Rectal smooth muscle tissue (tissue), 1 donor: ENCODE measurements around the gene CDKL5.

Experiments used
- H3K27ac ChIP-seq: one replicate; pipeline ENCODE4 v1.7.0; 2013; ENCODE audit warnings: low read depth, low read length, inconsistent platforms
- H3K27me3 ChIP-seq: one replicate; pipeline ENCODE4 v1.7.0; 2013; ENCODE audit warnings: low read length; ENCODE audit not compliant: control insufficient read depth, insufficient read depth
- H3K36me3 ChIP-seq: one replicate; pipeline ENCODE4 v1.7.0; 2013; ENCODE audit warnings: low read length; ENCODE audit not compliant: control insufficient read depth, insufficient read depth
- H3K4me1 ChIP-seq: one replicate; pipeline ENCODE4 v1.7.0; 2013; ENCODE audit warnings: low read length; ENCODE audit not compliant: control insufficient read depth, insufficient read depth
- H3K4me3 ChIP-seq: one replicate; pipeline ENCODE4 v1.7.0; 2013; ENCODE audit warnings: low read length
- H3K9ac ChIP-seq: one replicate; pipeline ENCODE4 v1.7.0; 2013; ENCODE audit warnings: low read length

CDKL5 gene

DNA sequence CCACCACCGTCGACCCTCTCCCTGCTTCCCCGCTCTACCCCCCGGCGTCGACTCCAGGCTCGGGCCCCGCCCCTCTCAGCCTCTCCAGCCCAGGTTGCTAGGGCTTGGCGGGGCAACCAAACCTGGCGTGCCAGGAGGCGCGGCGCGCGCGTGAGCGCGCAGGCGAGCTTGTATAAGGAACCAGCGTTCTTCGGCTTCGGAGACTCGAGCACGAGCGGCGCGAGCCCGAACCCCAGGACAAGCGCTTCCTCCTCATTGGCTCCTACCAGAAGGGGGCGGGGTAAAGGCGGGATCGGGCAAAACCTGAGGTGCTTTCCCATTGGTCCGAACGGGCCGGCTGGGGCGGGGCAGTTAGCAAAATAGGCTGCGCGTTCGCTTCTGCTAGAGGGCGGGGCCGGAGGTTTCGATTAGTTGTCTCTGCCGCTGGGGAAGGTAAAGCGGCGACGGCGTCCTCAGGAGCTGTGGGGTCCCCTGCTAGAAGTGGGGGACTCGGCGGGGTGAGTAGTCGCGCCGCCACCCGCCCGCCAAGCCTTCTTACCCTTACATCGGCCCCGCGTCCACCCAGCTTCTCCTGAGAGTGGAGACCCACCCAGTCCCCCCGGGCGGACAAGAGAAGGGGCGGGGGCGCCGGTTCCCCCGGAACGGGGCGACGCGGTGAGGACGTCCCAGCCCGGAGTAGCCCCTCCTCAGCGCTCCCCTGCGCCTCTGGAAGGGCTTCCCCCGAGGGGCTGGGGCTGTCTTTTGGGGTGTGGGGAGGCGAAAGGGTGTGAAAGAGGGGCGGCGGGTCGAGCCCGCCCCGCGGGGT lies at the start of gene CDKL5:
Gene CDKL5 (plus strand): TSS at position 410 of the 805 bp plus-strand sequence. CDS start 81,489 bp downstream, outside the sequence.
- peak within 1 kb of the TSS; percentile 64 for H3K27ac ChIP-seq
- H3K4me3 ChIP-seq, result peak within 1 kb of the TSS; percentile 75
- no peaks in the 10 kb centered on the region for H3K27me3 ChIP-seq
- no peak within 1 kb of the TSS for H3K9ac ChIP-seq
- H3K36me3 ChIP-seq, result no peaks in the 10 kb centered on the region
- H3K4me1 ChIP-seq, result no peaks in the 10 kb centered on the region

DNA sequence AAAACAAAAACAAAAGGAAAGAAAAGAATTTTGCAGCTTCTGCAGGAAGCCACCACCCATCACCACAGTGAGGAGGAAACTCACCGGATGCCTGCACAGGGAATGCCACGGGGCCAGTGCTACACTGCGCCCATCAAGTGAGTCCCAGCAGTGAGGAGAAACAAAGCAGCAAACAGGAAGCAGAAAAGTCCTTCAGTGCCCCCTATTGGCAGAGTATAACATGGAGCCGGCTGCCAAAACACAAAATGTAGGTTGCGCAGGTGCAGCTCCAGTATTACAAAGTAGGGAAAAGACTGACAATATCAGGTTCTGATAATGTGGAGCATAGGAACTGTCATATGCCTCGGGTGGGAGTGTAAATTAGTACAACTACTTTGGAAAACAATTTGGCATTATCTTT lies 47.6 kb upstream of the CDKL5 start:
- Histone ChIP-seq H3K27ac (no peak overlapping the region), H3K27me3 (no peaks in the 10 kb centered on the region)

DNA sequence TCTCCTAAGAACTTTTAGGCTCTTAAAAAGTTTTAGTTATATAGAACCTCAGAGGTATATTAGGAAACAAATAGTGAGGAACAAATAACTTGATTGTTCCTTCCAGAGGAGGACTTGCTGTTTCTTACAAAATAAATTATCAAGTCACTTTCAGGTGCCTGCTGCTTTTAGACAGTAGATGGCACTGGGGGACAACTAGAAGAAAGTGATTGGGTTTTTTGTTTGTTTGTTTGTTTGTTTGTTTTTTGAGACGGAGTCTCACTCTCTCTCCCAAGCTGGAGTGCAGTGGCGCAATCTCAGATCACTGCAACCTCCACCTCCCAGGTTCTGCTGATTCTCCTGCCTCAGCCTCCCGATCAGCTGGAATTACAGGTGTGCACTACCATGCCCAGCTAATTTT lies 35.4 kb upstream of the CDKL5 start:
- Histone ChIP-seq H3K9ac (no peak overlapping the region), H3K4me3 (no peak overlapping the region), H3K27ac (no peak overlapping the region), H3K4me1 (no peaks in the 10 kb centered on the region), H3K27me3 (no peaks in the 10 kb centered on the region), H3K36me3 (no peaks in the 10 kb centered on the region)

More for the DNA sequence above, 47.6 kb upstream of the CDKL5 start:
- Histone ChIP-seq H3K4me3 (no peak overlapping the region), H3K4me1 (no peaks in the 10 kb centered on the region), H3K9ac (no peak overlapping the region), H3K36me3 (no peaks in the 10 kb centered on the region)

- no peaks in the 10 kb centered on the region for H3K36me3 ChIP-seq
- no peaks in the 10 kb centered on the region for H3K27me3 ChIP-seq
- no peaks in the 10 kb centered on the region for H3K4me1 ChIP-seq
- no peak overlapping the region for H3K27ac ChIP-seq
- no peak overlapping the region for H3K9ac ChIP-seq
- H3K4me3 ChIP-seq, result no peak overlapping the region
Measured at GRCh38 chrX:18390941-18391538, 34.4 kb upstream of the CDKL5 start.

DNA sequence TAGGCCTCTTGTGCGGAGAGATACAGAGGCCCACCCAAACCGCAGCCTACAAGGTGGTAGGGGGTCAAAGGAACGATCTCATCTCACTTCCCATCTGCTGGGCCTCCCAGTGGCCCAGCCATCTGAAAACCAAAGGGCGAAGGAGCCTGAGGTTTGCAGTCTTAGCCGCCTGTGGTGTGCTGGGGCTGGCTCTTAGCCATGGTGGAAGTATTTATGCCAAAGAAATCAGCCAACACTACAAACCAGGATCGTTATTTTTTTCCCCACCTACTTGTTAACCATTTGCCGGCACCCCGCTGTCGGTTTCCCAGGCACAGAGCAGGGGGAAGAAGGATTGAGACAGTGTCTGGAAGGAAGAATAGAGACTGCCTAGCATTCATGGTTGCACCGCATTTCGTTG lies 30.9 kb upstream of the CDKL5 start:
- no peak overlapping the region for H3K4me3 ChIP-seq
- H3K36me3 ChIP-seq, result no peaks in the 10 kb centered on the region
- no peaks in the 10 kb centered on the region for H3K27me3 ChIP-seq
- H3K27ac ChIP-seq, result no peak overlapping the region
- H3K4me1 ChIP-seq, result no peaks in the 10 kb centered on the region
- H3K9ac ChIP-seq, result no peak overlapping the region

- no peak overlapping the region for H3K27ac ChIP-seq
- H3K4me1 ChIP-seq, result no peaks in the 10 kb centered on the region
Measured at GRCh38 chrX:18401848-18402213, 23.6 kb upstream of the CDKL5 start.

DNA sequence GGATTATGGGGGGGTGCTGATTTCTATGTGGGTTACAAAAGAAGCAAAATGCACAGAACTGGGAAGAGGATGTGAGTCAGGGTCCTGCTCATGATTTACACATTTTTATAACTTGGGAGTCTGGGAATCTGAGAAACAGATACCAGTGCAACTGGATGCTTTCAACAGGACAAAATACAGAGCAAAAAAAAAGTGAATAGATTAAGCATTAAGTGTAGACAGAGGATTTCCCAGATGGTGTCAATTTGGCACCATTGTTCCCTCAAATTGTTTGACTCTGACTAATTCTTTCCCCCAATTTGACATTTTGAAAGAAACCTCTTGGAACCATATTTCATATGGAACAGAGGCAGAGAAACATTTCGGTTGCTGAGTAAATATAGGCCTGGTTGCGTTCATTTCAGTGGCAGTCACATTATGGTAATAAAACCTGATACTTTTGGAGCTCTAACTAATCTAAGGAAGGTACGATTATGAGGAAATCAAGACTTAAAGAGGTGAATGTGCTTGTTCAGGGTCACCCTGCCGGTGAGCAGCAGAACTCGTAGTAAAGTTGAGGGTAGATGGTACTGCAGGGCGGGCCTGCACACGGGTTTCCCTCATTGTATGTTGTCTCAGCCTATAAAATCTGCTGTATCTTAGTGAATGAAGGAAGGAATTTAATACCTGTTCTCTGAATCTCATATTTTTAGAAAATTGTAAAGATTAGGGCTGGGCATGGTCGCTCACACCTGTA lies 18.7 kb upstream of the CDKL5 start:
- H3K27me3 ChIP-seq, result no peaks in the 10 kb centered on the region
- no peak overlapping the region for H3K9ac ChIP-seq
- H3K4me1 ChIP-seq, result no peaks in the 10 kb centered on the region
- no peak overlapping the region for H3K27ac ChIP-seq
- no peaks in the 10 kb centered on the region for H3K36me3 ChIP-seq
- H3K4me3 ChIP-seq, result no peak overlapping the region

More at GRCh38 chrX:18401848-18402213, 23.6 kb upstream of the CDKL5 start:
- Histone ChIP-seq H3K27me3 (no peaks in the 10 kb centered on the region), H3K4me3 (no peak overlapping the region), H3K36me3 (no peaks in the 10 kb centered on the region), H3K9ac (no peak overlapping the region)

- Histone ChIP-seq H3K9ac (no peak overlapping the region), H3K27ac (no peak overlapping the region), H3K4me1 (no peaks in the 10 kb centered on the region), H3K4me3 (no peak overlapping the region), H3K36me3 (no peaks in the 10 kb centered on the region), H3K27me3 (no peaks in the 10 kb centered on the region)
Measured at GRCh38 chrX:18410038-18410437, 15.4 kb upstream of the CDKL5 start.

GRCh38 chrX:18415386-18415785 lies 10.0 kb upstream of the CDKL5 start:
- Histone ChIP-seq H3K4me3 (no peak overlapping the region), H3K36me3 (no peaks in the 10 kb centered on the region), H3K27me3 (no peaks in the 10 kb centered on the region), H3K4me1 (no peaks in the 10 kb centered on the region), H3K9ac (no peak overlapping the region), H3K27ac (no peak overlapping the region)

DNA sequence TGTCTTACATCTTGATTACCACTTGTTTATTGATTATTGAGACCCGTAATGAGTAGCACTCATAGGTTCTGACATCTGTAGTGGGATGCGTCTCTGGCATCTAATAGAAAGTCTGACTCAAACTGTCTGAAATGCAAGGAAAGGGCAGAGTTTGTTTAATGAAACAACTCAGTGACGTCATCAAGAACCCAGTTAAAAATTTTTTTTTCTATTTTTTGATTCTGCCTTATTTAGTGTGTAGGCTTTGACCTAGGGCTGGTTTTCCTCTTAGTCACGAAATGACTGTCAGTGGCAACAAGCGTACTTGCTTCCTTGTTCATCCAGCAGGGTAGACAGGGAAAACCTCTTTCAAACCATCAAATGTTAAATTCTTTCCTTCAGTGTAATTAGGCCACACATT lies 3.1 kb upstream of the CDKL5 start:
- H3K9ac ChIP-seq, result no peak overlapping the region
- H3K4me3 ChIP-seq, result no peak overlapping the region
- no peaks in the 10 kb centered on the region for H3K36me3 ChIP-seq
- no peak overlapping the region for H3K27ac ChIP-seq
- H3K27me3 ChIP-seq, result no peaks in the 10 kb centered on the region
- H3K4me1 ChIP-seq, result no peaks in the 10 kb centered on the region

- no peaks in the 10 kb centered on the region for H3K36me3 ChIP-seq
- H3K9ac ChIP-seq, result no peak overlapping the region
- no peaks in the 10 kb centered on the region for H3K27me3 ChIP-seq
- H3K4me1 ChIP-seq, result no peaks in the 10 kb centered on the region
- H3K4me3 ChIP-seq, result no peak overlapping the region
- no peak overlapping the region for H3K27ac ChIP-seq
Measured at GRCh38 chrX:18422886-18423285, 2.5 kb upstream of the CDKL5 start.

DNA sequence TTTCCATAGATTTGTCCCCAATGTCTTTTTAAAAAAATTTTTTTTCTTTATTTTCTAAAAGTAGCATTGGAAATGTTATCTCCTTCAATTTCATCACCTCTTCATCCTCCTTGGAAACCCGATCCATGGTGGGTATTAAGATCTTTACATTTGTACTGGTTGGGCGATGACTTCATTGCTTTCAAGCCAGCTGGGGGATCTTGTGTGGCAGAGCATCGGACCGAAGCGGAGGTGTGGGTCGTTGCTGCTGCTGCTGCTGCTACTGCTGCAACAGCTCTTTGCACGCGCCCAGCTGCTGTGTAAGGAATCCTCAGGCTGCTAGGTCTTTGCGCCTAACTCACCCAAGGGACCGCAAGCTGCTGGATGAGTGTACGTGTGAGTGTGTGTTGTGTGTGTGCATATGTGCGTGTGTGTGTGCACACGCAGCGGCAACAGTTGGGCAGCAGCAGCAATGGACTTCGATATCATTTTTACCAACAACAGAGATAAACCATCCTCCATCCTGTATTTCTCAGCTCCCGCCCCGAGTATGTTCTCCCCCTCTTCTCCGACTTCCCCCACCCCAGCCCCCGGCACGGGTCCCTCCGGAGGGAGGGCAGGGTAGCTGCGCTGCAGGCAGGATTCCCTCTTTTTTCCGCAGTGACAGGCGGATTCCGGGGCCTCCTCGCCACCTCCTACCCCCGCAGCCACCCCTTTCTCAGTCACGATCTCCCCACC lies 768 bp upstream of the CDKL5 start:
- Histone ChIP-seq H3K9ac (no peak overlapping the region), H3K4me3 (peak overlapping the region; percentile 75), H3K36me3 (no peaks in the 10 kb centered on the region), H3K27me3 (no peaks in the 10 kb centered on the region), H3K4me1 (no peaks in the 10 kb centered on the region), H3K27ac (peak overlapping the region; percentile 63)
